Muscle of back (tissue), 11 donors: ENCODE measurements around the gene ADGRL3. TPM values are rescaled to one million over a fixed set of nuclear protein-coding genes. Genes with fewer than 3 reads are reported as not detected.
"Not testable (repeated sequence)": the region's sequence is repeated elsewhere in the genome, so short reads cannot be mapped to it uniquely, and the experiment has no call there.

Experiments
- DNase-seq, 3 donors: peaks; one replicate each; pipeline versions ENCODE4 v3.0.0 to v3.0.0-alpha.2; 2013
- polyA plus RNA-seq, 10 donors: library from polyadenylated mRNA; unstranded; fragments of 120-200 nt; gene quantifications; one replicate each; pipeline ENCODE4 v1.2.1, GENCODE V29; 2013; ENCODE audit not compliant: insufficient read length in 10 of 10

ADGRL3 gene
- polyA plus RNA-seq, 10 donors: 20.7 to 27.5 (median 23.7) TPM

- no peak for DNase-seq
Measured at GRCh38 chr4:61890321-61890720, 690.2 kb downstream of the ADGRL3 start.

DNA sequence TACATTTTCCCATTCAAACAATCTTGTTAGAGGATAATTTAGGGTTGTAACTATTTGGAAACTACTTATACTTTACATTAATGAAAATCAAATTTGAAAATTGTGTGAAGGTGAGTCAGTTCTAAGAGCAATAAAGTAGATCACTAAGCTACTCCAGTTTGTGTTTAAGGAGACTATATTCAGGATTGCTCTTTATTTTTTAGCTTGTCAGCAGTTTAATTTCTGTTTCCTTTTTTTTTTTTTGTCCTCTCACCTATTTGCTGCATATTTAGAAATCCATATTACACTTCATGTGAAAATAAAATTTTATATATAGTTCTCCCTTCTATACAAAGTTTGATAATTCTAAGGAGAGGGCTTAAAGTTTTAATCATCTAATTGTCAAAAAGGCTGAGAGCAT is 691.8 kb downstream of the ADGRL3 start:
- no peak for DNase-seq

GRCh38 chr4:61896634-61897033 is 696.5 kb downstream of the ADGRL3 start:
- DNase-seq: no peak

DNA sequence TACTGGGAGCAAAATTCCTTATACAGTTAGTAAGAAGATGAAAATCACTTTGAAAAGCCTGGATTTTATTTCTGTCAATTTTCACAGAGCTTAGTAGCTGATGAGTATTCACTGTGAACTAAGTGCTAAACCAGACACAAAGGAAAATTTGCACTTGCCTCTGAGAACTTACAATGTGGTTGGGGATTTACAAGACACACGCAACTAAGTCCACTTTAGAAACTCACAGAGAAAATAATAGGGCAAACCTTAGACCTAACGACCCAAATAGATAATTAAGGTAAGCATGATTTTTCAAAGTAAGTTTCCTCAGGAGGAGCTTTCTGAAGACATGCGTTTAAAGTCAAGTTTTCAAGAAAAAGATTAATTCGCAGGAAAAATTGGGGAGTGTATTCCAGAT is 708.9 kb downstream of the ADGRL3 start:
- no peak for DNase-seq

GRCh38 chr4:61911313-61911756 is 711.2 kb downstream of the ADGRL3 start:
- no peak for DNase-seq

DNA sequence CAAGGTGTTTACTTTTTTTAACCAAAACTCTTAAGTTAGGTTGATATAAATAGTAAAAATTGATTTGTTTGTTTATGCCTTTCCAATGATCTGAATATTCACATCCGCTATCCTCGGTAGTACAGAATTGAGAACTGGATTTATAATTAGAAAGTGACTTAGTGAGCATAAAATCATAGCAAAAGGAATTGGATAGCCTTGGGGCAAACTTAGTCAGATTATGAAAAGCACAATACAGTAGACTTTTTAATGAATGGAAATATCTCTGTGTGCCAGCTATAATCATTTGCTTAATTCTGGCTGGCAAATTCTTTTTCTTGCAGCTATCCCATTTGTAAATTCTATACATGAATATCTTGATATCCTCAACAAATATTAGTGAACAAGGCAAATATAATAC is 713.5 kb downstream of the ADGRL3 start:
- DNase-seq: no peak

DNA sequence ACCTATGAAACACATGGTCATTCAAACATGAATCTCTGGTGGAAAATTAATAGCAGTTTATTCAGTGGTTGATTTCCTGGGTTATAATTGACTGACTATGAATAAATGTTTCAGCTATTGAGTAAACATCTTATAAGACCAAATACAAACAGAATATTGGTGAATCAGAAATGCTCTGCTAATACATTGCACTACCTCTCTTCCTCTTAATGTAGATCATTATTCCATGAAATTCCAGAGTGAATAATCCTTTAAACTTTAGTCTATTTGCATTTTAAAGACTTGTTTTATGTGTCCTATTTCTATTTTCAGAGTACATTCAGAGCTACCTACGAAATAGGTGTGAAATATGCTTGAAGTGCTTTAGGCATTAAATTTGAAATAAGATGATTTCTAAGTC is 715.4 kb downstream of the ADGRL3 start:
- DNase-seq: no peak

GRCh38 chr4:61918507-61918906 is 718.4 kb downstream of the ADGRL3 start:
- DNase-seq: no peak

DNA sequence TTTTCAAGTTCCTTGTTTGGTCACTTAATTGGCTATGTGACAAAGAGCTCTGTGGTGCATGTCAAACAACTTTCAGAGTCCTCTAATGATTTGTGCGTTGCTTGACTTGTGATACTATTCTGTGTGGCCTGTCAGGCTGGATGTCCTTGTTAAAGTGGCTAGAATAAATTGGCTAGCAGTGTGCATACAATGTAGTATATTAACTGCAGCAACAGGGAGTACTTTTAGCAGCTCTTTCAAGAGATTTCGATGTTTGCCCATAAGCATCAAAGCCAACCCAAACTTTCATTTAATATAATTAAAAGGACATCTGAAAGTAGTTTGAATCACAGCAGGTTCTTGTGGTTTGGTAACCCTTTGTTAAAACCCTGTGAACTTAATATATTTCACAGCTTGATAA is 718.9 kb downstream of the ADGRL3 start:
- DNase-seq: no peak

GRCh38 chr4:61919561-61919960 is 719.4 kb downstream of the ADGRL3 start:
- DNase-seq: no peak

GRCh38 chr4:61921920-61922319 is 721.8 kb downstream of the ADGRL3 start:
- DNase-seq: no peak

DNA sequence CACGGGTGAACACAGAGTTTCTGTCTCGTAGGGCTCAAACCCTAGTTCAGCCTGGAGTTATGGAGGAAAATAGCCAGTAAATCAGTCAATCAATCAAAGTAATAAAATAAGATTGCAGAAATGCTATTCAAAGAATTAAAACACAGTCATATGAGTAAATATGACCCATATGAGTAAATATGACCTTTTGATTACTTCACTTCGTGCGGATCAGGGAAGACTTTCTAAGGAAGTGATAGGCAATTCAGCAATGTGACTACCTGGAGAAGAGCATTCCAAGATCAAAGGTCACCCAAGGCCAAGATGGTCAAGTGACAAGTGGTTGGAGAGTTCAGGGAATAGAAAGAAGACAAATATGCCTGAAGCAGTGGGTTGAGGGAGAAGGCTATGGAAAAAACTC is 722.6 kb downstream of the ADGRL3 start:
- DNase-seq: peak in 1 of 3 donors; percentile 26

GRCh38 chr4:61923179-61923578 is 723.1 kb downstream of the ADGRL3 start:
- peak in 1 of 3 donors; percentile 7 for DNase-seq

DNA sequence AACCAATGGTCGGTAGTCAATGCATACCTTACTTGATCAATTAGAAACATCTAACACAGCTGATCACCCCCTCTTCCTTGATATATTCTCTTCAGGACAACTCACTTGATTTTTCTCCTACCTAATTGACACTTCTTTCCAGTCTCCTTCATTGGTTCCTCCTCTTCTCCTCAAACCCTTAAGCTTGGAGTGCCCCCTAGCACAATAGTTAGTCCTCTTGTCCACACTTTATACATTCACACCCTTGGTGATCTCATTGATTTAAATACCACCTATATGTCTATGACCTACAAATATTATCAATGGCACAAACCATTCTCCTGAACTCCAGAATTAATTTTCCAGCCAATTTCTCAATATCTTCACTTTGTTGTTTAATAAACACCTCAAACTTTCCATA is 724.0 kb downstream of the ADGRL3 start:
- no peak for DNase-seq

- no peak for DNase-seq
Measured at GRCh38 chr4:61933527-61933926, 733.4 kb downstream of the ADGRL3 start.

- DNase-seq: no peak
Measured at GRCh38 chr4:61934198-61934597, 734.1 kb downstream of the ADGRL3 start.

GRCh38 chr4:61938250-61938846 is 738.2 kb downstream of the ADGRL3 start:
- DNase-seq: no peak

DNA sequence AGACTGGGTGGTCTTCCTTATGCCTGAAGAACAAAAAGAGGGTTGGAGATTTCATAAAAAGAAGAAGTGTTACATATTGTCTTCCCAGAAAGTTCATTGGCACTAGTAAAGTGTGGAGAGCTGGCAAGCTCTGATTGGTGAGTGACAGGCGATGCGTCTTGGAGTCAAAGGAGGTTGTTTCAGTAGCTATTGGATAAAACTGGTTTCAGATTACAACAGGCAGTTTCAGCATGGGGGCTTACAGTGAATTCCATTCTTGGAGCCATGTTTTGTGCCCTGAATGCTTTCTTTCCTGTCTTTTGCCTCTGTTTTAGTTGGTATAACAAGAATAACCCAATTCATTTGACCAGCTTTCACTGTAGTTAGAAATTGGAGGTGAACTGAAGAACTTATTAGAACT is 750.5 kb downstream of the ADGRL3 start:
- no peak for DNase-seq

GRCh38 chr4:61953386-61953785 is 753.3 kb downstream of the ADGRL3 start:
- no peak for DNase-seq

DNA sequence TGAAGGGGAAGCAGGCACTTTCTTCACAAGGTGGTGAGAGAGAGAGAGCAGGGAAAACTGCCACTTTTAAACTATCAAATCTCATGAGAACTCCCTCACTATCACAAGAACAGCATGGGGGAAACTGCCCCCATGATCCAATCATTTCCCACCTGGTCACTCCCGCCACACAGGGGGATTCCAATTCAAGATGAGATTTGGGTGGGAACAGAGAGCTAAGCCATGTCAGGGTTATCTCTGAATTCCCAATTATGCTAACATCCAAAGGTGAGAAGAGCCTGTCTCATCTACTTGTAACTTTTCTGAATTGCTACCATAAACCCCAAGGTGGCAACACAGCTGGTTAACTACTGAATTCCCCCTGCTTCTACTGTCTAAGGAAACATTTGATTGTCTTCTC is 758.5 kb downstream of the ADGRL3 start:
- DNase-seq: no peak

DNA sequence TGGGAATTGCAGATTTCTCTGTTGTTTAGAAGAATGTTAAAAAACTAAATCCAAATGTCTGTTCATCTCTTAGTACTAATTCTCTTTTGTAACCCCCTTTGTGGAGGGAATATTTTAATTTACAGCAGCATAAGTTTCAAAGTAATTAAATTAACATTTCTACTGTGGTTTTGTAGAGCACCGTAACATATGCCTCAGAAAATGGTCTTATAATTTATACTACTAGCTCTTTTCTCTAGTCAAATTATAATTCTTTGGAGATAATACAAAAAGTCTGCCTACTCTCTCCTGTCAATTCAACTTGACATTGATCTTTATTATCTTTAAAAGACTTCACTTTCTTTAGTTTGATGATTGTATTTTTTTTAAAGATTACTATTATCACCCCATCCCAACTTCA is 759.0 kb downstream of the ADGRL3 start:
- DNase-seq: no peak

DNA sequence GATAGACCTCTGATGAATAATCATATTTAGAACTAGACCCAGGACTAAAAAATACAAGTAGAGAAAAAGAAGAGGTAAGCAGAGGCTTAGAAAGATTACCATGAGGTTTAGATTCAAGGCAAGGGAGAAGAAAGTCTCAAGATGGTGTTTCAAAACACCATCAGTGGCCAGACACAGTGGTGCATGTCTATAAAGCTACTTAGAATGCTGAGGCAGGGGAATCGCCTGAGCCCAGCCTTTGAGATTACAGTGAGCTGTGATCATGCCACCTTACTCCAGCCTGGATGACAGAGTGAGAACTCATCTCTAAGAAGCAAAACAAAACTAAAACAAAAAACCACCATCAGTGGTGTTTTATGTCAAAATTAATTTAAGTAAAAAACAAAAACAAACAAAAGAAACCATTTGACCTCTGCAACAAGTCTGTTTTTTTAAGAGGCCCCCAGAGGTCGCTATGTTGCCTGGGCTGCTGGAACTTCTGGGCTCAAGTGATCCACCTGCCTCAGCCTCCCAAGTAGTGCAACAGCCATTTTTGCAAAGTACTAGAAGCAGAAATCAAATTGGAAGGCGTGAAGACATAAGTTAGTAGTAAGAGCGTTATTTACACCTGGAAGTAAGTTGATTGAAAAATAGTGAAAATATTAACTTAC is 784.3 kb downstream of the ADGRL3 start:
- DNase-seq: no peak

DNA sequence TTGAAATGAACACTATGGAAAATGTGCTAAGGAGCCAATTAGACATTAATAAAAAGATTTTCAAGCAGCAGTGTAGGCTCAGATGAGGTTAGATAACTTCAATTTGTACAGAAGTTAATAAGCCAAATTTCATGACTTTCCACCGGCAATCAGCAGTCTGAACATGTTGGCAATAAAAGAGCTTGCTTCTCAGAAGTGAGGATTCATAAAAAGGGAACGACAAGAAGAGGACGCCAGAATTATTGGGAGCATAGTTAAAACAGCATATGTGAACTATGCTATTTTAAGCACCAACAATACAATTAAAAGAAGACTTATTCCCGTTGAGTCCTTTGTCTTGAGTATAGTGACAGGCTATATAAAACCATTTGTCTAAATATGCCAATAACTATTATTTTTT is 785.3 kb downstream of the ADGRL3 start:
- no peak for DNase-seq

DNA sequence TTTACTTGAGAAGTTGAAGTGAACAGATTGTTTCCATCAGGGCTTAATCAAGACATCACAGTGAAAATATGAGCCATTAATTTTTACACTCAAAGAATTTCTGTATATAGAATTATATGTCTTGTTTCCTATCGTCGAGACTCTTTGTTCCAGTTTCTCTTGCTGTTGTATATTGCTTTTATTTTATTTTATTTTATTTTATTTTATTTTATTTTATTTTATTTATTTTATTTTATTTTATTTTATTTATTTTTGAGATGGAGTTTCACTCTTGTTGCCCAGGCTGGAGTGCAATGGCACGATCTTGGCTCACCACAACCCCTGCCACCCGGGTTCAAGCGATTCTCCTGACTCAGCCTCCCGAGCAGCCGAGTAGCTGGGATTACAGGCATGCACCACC is 786.8 kb downstream of the ADGRL3 start:
- not testable (repeated sequence) for DNase-seq
